Endometrium (tissue), 2 donors: ENCODE measurements around the gene ESR2.
A peak's percentile ranks its signal among the peaks of the same experiment; 100 is the strongest.
"Not testable (repeated sequence)": the region's sequence is repeated elsewhere in the genome, so short reads cannot be mapped to it uniquely, and the experiment has no call there.

Source experiments
- FAIRE-seq: peaks from 2 replicates; lab custom pipeline; 2012; peaks lifted over from hg19 to GRCh38; lab: Jason Lieb, UNC
- donor health status: control.
- donor health status: control.

The ESR2 gene

GRCh38 chr14:64220466-64220865 is 73.7 kb downstream of the ESR2 start:
- FAIRE-seq: no peak

GRCh38 chr14:64220056-64220455 is 74.1 kb downstream of the ESR2 start:
- FAIRE-seq: no peak

GRCh38 chr14:64218344-64219240 is 75.6 kb downstream of the ESR2 start:
- FAIRE-seq: peak; percentile 82

GRCh38 chr14:64217834-64218233 is 76.3 kb downstream of the ESR2 start:
- FAIRE-seq: no peak

- no peak for FAIRE-seq
Measured at GRCh38 chr14:64217308-64217707, 76.9 kb downstream of the ESR2 start.

GRCh38 chr14:64215978-64216377 is 78.2 kb downstream of the ESR2 start:
- no peak for FAIRE-seq

- no peak for FAIRE-seq
Measured at GRCh38 chr14:64215274-64215673, 78.9 kb downstream of the ESR2 start.

- no peak for FAIRE-seq
Measured at GRCh38 chr14:64213853-64214570, 80.2 kb downstream of the ESR2 start.

- FAIRE-seq: no peak
Measured at GRCh38 chr14:64213086-64213485, 81.1 kb downstream of the ESR2 start.

- FAIRE-seq: no peak
Measured at GRCh38 chr14:64212666-64213065, 81.5 kb downstream of the ESR2 start.

GRCh38 chr14:64210912-64211311 is 83.3 kb downstream of the ESR2 start:
- not testable (repeated sequence) for FAIRE-seq

- no peak for FAIRE-seq
Measured at GRCh38 chr14:64210216-64210615, 84.0 kb downstream of the ESR2 start.

- FAIRE-seq: no peak
Measured at GRCh38 chr14:64209444-64210131, 84.6 kb downstream of the ESR2 start.

- FAIRE-seq: no peak
Measured at GRCh38 chr14:64208981-64209380, 85.2 kb downstream of the ESR2 start.

GRCh38 chr14:64208261-64208660 is 85.9 kb downstream of the ESR2 start:
- no peak for FAIRE-seq

- FAIRE-seq: no peak
Measured at GRCh38 chr14:64203366-64204006, 90.7 kb downstream of the ESR2 start.

GRCh38 chr14:64202716-64203115 is 91.5 kb downstream of the ESR2 start:
- no peak for FAIRE-seq

- FAIRE-seq: no peak
Measured at GRCh38 chr14:64201921-64202545, 92.1 kb downstream of the ESR2 start.

GRCh38 chr14:64201296-64201695 is 92.9 kb downstream of the ESR2 start:
- no peak for FAIRE-seq

- no peak for FAIRE-seq
Measured at GRCh38 chr14:64200170-64200569, 94.0 kb downstream of the ESR2 start.

GRCh38 chr14:64198486-64198885 is 95.7 kb downstream of the ESR2 start:
- no peak for FAIRE-seq

- no peak for FAIRE-seq
Measured at GRCh38 chr14:64197996-64198395, 96.2 kb downstream of the ESR2 start.
